HG02763 (cell line): ENCODE data around the gene TMEM132A.

Experiments used
- ATAC-seq: cut with Tn5 transposase; IDR thresholded peaks from one replicate; pipeline ENCODE4 v1.9.1; 2021; ENCODE audit warnings: mild to moderate bottlenecking, moderate library complexity; ENCODE audit not compliant: unreplicated experiment

TMEM132A gene

GRCh38 chr11:60935676-60936442, 11.6 kb downstream of the TMEM132A start:
- ATAC-seq: no peak

- no peak for ATAC-seq
Measured at GRCh38 chr11:60936467-60937143, 12.3 kb downstream of the TMEM132A start.

GRCh38 chr11:60937144-60937527, 12.9 kb downstream of the TMEM132A start:
- no peak for ATAC-seq

- ATAC-seq: no peak
Measured at GRCh38 chr11:60937811-60938210, 13.6 kb downstream of the TMEM132A start.

GRCh38 chr11:60938500-60938899, 14.2 kb downstream of the TMEM132A start:
- no peak for ATAC-seq

- ATAC-seq: no peak
Measured at GRCh38 chr11:60939301-60939700, 15.0 kb downstream of the TMEM132A start.

GRCh38 chr11:60939855-60940254, 15.6 kb downstream of the TMEM132A start:
- ATAC-seq: no peak

GRCh38 chr11:60941371-60942119, 17.3 kb downstream of the TMEM132A start:
- no peak for ATAC-seq

- no peak for ATAC-seq
Measured at GRCh38 chr11:60942219-60942618, 18.0 kb downstream of the TMEM132A start.

- ATAC-seq: no peak
Measured at GRCh38 chr11:60942970-60943565, 18.8 kb downstream of the TMEM132A start.

- ATAC-seq: no peak
Measured at GRCh38 chr11:60944490-60945294, 20.4 kb downstream of the TMEM132A start.

- no peak for ATAC-seq
Measured at GRCh38 chr11:60945295-60945667, 21.0 kb downstream of the TMEM132A start.

- no peak for ATAC-seq
Measured at GRCh38 chr11:60946601-60947264, 22.5 kb downstream of the TMEM132A start.

GRCh38 chr11:60947700-60948099, 23.4 kb downstream of the TMEM132A start:
- no peak for ATAC-seq

GRCh38 chr11:60948250-60948649, 24.0 kb downstream of the TMEM132A start:
- no peak for ATAC-seq

- no peak for ATAC-seq
Measured at GRCh38 chr11:60950024-60950423, 25.8 kb downstream of the TMEM132A start.

GRCh38 chr11:60950933-60951605, 26.8 kb downstream of the TMEM132A start:
- ATAC-seq: no peak

GRCh38 chr11:60951606-60951903, 27.3 kb downstream of the TMEM132A start:
- no peak for ATAC-seq

GRCh38 chr11:60951904-60952741, 27.9 kb downstream of the TMEM132A start, which contains the start of gene SLC15A3:
SLC15A3 (minus strand) TSS chr11:60952176; CDS start chr11:60951551, 625 bp downstream.
- ATAC-seq: peak; percentile 59
